ENCODE measurements around the gene TRNP1. TPM values are rescaled to one million over a fixed set of nuclear protein-coding genes. Genes with fewer than 3 reads are reported as not detected.
"Not testable (repeated sequence)": the region's sequence is repeated elsewhere in the genome, so short reads cannot be mapped to it uniquely, and the experiment has no call there.

Gene TRNP1, protein sequence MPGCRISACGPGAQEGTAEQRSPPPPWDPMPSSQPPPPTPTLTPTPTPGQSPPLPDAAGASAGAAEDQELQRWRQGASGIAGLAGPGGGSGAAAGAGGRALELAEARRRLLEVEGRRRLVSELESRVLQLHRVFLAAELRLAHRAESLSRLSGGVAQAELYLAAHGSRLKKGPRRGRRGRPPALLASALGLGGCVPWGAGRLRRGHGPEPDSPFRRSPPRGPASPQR
- polyA plus RNA-seq (2012; ENCODE audit: missing spikeins) = not detected

DNA sequence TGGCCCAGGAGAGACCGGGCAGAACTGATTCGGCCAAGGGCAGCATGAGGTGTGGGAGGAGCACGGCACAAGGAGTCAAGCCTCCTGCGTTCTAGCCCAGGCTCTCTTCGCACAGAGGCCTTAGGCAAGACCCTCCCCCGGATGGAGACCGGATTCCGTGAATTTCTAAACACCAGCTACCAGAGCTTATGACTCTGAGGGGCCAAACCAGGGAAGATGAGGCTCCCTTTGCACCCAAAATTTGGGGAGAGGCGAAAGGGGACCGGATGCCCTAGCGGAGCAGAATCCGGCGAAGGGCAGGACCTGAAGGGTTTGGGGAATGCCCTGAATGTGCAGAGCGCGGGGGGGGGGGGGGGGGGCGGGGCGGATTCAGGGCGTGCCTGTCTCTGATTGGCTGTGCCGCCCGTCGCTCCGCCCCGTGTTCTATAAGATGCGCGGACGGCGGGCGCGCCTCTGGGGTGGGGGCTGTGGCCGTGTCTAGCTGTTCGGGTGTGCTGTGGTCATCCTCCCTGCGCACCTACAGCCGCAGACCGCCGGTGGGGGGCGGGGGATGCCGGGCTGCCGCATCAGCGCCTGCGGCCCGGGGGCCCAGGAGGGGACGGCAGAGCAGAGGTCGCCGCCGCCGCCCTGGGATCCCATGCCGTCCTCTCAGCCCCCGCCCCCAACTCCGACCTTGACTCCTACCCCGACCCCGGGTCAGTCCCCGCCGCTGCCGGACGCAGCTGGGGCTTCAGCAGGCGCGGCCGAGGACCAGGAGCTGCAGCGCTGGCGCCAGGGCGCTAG is at the start of gene TRNP1:
TSS of gene TRNP1 (plus strand) at position 456 of the 783 bp plus-strand sequence. CDS start at position 551, 95 bp downstream.
- TF ChIP-seq TAF1 (IDR thresholded peaks at IDR 0.05; ENCODE audit: borderline replicate concordance, low read depth, low read length) (no peak), POLR2A (IDR thresholded peaks at IDR 0.05; ENCODE audit: low read depth, low read length) (no peak), POLR2AphosphoS5 (IDR thresholded peaks at IDR 0.05; ENCODE audit: low read depth, low read length) (no peak)
- FAIRE-seq = peak; percentile 70

DNA sequence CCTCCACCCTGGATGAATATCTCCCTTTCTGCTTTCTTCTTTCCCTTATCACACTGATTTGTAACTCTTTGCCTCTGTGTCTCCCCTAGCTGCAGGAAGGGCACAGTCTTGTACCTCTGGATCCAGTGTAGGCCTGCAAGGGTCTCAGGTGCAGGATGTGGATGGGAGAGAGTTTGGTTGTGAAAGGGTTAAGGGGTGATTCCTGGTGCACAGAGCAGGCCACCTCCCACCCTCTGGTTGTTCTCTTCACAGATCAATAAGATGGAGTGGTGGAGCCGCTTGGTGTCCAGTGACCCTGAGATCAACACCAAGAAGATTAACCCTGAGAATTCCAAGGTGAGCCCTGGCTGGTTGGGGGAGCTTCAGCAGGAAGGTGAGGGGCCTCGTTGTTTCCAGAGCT is 48.4 kb upstream of the TRNP1 start:
- FAIRE-seq = no peak
- DNase-seq (ENCODE audit: insufficient read length) = no peak
- TF ChIP-seq POLR2AphosphoS5 (IDR thresholded peaks at IDR 0.05; ENCODE audit: low read depth, low read length) (no peak), POLR2A (IDR thresholded peaks at IDR 0.05; ENCODE audit: low read depth, low read length) (no peak), TAF1 (IDR thresholded peaks at IDR 0.05; ENCODE audit: borderline replicate concordance, low read depth, low read length) (no peak)

More for the DNA sequence above, at the start of gene TRNP1:
- peak; percentile 88 for DNase-seq (ENCODE audit: insufficient read length)

DNA sequence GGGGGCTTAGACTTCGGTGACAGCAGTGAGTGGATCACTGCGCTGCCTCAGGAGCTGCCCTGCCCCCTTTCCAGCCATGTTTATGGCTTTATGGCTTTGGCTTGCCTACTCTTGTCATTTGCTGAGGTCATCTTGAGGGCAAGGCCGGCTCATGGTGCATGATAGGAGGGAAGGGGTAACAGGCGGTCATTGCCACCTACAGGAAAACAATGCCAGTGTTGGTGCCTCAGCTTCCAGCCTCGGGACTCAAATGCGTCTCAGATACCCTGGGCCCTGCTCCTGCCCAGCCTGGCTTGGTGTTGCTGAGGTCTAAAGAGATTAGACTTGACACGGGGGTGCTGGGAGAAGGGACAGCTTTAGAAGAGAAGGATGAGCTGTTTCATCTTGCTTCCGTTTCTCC is 47.8 kb upstream of the TRNP1 start:
- TF ChIP-seq POLR2A (IDR thresholded peaks at IDR 0.05; ENCODE audit: low read depth, low read length) (no peak; the same call in 1 of the 2 replicates), POLR2AphosphoS5 (IDR thresholded peaks at IDR 0.05; ENCODE audit: low read depth, low read length) (no peak), TAF1 (IDR thresholded peaks at IDR 0.05; ENCODE audit: borderline replicate concordance, low read depth, low read length) (no peak)
- FAIRE-seq = no peak
- DNase-seq (ENCODE audit: insufficient read length) = no peak

DNA sequence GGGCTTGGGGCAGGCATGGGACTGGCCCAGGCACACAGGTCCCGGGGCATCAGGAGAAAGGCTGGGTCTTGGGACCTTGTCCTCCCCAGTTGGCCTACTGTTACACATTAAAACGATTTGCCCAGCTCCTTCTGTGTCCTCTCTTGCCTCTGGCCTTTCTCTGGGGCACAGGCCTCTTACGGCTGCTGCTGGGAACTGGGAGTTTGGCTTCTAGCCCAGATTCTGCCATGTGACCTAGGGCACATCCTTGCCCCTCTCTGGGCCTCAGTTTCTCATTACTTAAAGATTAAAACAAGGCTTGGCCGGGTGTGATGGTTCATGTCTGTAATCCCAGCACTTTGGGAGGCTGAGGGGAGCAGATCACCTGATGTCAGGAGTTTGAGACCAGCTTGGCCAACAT is 47.2 kb upstream of the TRNP1 start:
- DNase-seq (ENCODE audit: insufficient read length) (no peak), FAIRE-seq (no peak)
- TF ChIP-seq POLR2A (IDR thresholded peaks at IDR 0.05; ENCODE audit: low read depth, low read length) (no peak), POLR2AphosphoS5 (IDR thresholded peaks at IDR 0.05; ENCODE audit: low read depth, low read length) (no peak), TAF1 (IDR thresholded peaks at IDR 0.05; ENCODE audit: borderline replicate concordance, low read depth, low read length) (no peak)

DNA sequence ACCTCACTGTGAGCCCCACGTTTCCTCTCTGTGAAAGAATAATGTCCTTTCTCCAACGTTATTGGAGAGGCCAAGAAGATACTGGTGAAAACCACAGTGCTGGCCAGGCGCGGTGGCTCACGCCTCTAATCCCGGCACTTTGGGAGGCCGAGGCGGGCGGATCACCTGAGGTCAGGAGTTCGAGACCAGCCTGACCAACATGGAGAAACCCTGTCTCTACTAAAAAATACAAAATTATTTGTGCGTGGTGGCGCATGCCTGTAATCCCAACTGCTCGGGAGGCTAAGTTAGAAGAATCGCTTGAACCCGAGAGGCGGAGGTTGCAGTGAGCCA is 44.8 kb upstream of the TRNP1 start:
- DNase-seq (ENCODE audit: insufficient read length); FAIRE-seq: not testable (repeated sequence)

DNA sequence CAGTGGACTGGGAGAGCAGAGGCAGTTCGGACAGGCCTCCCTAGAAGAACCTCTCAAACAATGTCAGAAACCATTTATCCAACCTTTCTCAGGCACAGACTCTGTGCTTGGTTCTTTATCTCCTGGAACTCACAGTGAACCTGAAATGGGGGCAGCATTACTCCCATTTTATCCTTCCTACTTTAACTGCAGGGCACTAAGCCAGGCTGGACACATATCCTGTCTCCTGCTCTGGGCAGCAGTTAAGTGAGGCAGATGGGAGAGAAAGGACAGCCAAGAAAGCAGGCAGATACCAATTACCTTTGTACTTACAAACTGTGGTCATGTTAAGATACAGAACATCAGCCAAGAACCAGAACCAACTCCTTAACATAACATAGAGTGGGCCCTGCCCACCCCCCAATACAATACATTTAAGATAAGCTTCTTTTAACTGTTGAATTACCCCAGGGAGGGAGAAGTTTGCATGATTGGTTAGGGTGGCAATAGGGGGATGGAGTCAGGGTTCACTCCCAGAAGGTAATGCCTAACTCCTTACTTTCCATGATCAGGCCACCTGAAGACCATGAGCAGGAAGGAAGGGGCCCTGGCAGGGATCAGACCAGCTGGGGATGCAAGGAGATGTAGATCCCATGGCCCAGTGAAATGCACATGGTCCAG is 44.1 kb upstream of the TRNP1 start:
- DNase-seq (ENCODE audit: insufficient read length) (no peak), FAIRE-seq (no peak)
- no peak for TF ChIP-seq TAF1 (IDR thresholded peaks at IDR 0.05; ENCODE audit: borderline replicate concordance, low read depth, low read length)

DNA sequence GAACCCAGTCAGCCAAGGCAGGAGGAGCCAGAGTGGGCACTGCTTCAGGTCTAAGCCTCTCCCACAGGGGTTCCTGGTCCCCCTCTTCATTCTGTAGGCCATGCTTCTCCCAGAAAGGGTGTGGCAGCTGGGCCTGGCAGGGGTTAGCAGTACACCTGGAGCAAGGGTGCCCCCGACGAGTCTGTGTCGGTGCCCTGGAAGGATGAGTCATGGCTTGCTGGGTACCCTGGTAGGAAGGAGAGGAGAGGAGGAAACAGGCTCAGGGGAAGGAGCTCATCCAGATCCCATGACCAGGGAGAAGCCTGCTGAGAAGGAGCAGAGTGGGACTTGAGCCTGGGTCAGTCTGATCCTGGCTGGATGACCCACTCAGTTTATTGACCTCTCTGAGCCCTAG is 43.6 kb upstream of the TRNP1 start:
- DNase-seq (ENCODE audit: insufficient read length) (no peak), FAIRE-seq (no peak)
- no peak for TF ChIP-seq POLR2AphosphoS5 (IDR thresholded peaks at IDR 0.05; ENCODE audit: low read depth, low read length)

DNA sequence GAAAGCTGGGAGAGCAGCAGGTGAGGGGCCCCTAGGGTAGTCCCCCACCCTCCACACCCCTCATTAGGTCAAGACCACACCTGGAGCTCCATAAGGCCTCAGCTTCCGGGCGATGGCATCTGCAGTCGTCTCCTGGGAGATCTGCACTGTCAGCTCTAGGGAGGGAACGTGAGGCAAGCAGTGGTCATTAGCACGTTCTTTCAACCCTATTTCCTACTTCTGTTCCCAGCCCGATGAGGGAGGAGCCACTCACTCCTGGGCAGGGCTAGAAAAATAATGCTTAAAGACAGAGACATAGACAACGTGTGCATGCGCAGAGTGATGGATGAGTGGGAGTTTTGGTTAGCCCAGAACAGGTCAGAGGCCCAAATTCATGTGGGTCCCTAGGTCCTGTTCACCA is 42.9 kb upstream of the TRNP1 start:
- FAIRE-seq (no peak), DNase-seq (ENCODE audit: insufficient read length) (no peak)
- no peak for TF ChIP-seq POLR2A (IDR thresholded peaks at IDR 0.05; ENCODE audit: low read depth, low read length)
- TF ChIP-seq TAF1 (IDR thresholded peaks at IDR 0.05; ENCODE audit: borderline replicate concordance, low read depth, low read length) = no peak
- no peak for TF ChIP-seq POLR2AphosphoS5 (IDR thresholded peaks at IDR 0.05; ENCODE audit: low read depth, low read length)

DNA sequence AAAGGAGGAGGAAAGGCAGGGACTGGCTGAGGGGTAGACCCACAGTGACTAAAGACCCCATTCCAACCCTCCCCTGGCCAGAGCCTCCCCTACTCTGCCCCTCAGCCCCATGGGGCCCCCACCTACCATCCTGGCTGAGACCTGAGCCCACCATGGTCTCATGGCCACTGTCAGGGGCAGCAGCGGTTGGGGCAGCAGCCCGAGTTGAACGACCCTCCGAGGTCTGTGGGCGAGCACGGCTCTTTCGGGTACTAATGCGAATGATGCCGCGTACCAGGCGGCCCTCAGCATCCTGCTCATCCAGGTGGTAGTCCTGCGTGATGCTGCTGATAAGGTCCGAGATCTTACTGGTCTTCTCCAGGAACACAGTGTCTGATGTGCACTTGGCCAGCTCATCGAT is 42.3 kb upstream of the TRNP1 start:
- TF ChIP-seq TAF1 (IDR thresholded peaks at IDR 0.05; ENCODE audit: borderline replicate concordance, low read depth, low read length) = no peak
- TF ChIP-seq POLR2A (IDR thresholded peaks at IDR 0.05; ENCODE audit: low read depth, low read length) = no peak
- no peak for TF ChIP-seq POLR2AphosphoS5 (IDR thresholded peaks at IDR 0.05; ENCODE audit: low read depth, low read length)
- no peak for FAIRE-seq

DNA sequence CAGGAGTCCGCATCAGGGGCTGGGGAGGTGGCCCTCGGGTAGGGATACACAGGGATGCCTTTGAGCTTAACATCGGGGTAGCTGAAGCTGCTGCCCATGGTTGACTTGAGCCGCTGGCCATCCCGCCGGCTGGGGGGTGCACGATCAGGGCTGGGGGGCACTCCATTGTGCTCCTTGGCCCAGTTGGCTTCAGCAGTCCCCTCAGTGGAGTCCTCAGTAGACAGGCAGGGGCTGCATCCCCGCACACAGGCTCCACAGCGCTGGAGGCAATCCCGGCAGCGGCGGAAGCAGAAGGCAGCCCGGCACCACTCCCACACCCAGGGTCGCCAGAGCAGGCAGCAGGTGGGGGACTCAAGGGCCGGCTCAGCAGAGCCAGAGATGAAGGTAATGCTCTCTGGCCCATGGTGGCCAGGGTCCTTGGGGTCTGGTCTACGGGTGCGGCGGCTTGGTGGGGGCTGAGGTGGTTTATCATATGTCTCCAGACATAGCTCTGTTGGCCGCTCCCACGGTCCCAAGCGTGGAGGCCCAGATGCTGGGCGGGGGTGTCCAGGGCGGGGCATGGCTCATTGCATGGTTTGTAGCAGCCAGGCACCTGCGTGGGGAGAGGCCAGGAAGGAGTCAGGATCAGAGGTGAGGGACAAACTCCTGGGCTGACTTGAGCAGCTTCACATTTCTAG is 41.5 kb upstream of the TRNP1 start:
- no peak for DNase-seq (ENCODE audit: insufficient read length)
- TF ChIP-seq POLR2AphosphoS5 (IDR thresholded peaks at IDR 0.05; ENCODE audit: low read depth, low read length) (no peak), POLR2A (IDR thresholded peaks at IDR 0.05; ENCODE audit: low read depth, low read length) (no peak), TAF1 (IDR thresholded peaks at IDR 0.05; ENCODE audit: borderline replicate concordance, low read depth, low read length) (no peak)
- no peak for FAIRE-seq

More for the DNA sequence above, 42.3 kb upstream of the TRNP1 start:
- no peak for DNase-seq (ENCODE audit: insufficient read length)

DNA sequence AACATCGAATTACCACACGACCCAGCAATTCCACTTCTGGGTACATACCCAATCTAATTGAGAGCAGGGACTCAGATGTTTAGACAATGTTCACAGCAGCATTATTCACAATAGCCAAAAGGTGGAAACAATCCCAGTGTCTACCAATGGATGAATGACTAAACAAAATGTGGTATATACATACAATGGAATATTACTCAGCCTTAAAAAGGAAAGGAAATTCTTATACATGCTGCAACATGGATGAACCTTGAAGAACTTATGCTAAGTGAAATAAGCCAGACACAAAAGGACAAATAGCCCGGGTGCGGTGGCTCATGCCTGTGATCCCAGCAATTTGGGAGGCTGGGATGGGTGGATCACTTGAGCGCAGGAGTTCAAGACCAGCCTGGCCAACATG is 40.1 kb upstream of the TRNP1 start:
- TF ChIP-seq POLR2AphosphoS5 (IDR thresholded peaks at IDR 0.05; ENCODE audit: low read depth, low read length) (no peak), POLR2A (IDR thresholded peaks at IDR 0.05; ENCODE audit: low read depth, low read length) (no peak), TAF1 (IDR thresholded peaks at IDR 0.05; ENCODE audit: borderline replicate concordance, low read depth, low read length) (no peak)
- no peak for DNase-seq (ENCODE audit: insufficient read length)
- no peak for FAIRE-seq

DNA sequence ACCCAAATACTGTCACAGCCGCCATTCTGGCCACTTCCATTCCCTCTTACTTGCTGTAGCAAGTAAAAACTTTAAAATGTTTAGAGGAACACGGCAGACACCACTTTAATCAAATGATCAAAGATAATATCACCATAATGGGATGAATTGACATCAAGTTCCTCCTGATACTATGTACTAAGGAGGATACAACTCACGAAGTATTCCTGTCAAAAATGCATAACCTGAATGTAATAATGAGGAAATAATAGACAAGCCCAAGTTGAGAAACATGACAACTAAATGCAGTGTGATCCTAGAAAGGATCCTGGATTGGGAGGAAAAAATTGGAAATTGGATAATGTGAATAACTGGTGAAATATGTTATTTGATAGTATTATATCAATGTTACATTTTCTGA is 37.2 kb upstream of the TRNP1 start:
- DNase-seq (ENCODE audit: insufficient read length) = no peak
- no peak for FAIRE-seq
- TF ChIP-seq POLR2A (IDR thresholded peaks at IDR 0.05; ENCODE audit: low read depth, low read length) (no peak), TAF1 (IDR thresholded peaks at IDR 0.05; ENCODE audit: borderline replicate concordance, low read depth, low read length) (no peak), POLR2AphosphoS5 (IDR thresholded peaks at IDR 0.05; ENCODE audit: low read depth, low read length) (no peak)

All from GM12892 (cell line).